H9 (cell line): ENCODE measurements around the gene STK11. TPM values are rescaled to one million over a fixed set of nuclear protein-coding genes. Genes with fewer than 3 reads are reported as not detected.
A peak's percentile ranks its signal among the peaks of the same experiment; 100 is the strongest.

Experiments used
- DNase-seq: peaks from one replicate; pipeline ENCODE4 v3.0.0-alpha.2; 2017
- H2AFZ ChIP-seq: one replicate; pipeline ENCODE4 v1.6.1; 2013; ENCODE audit warnings: mild to moderate bottlenecking, low read length, control low read depth, moderate library complexity
- H2AK5ac ChIP-seq: 2 replicates; pipeline ENCODE4 v1.6.1; 2013; ENCODE audit warnings: low read length, control low read depth, mixed read lengths; ENCODE audit not compliant: insufficient read length
- H2BK120ac ChIP-seq: one replicate; pipeline ENCODE4 v1.6.1; 2013; ENCODE audit warnings: low read depth, mild to moderate bottlenecking, low read length, control low read depth, inconsistent platforms; ENCODE audit not compliant: poor library complexity, severe bottlenecking
- H2BK12ac ChIP-seq: 2 replicates; pipeline ENCODE4 v1.6.1; 2013; ENCODE audit warnings: low read length, control low read depth, mixed read lengths, low read depth; ENCODE audit not compliant: insufficient read length
- H2BK15ac ChIP-seq: 2 replicates; pipeline ENCODE4 v1.6.1; 2013; ENCODE audit warnings: low read depth, low read length, control low read depth
- H2BK20ac ChIP-seq: one replicate; pipeline ENCODE4 v1.6.1; 2013; ENCODE audit warnings: low read depth, mild to moderate bottlenecking, low read length, control low read depth, inconsistent platforms; ENCODE audit not compliant: poor library complexity, severe bottlenecking
- H2BK5ac ChIP-seq: 2 replicates; pipeline ENCODE4 v1.6.1; 2013; ENCODE audit warnings: low read length, control low read depth, mixed read lengths; ENCODE audit not compliant: insufficient read length
- H3K14ac ChIP-seq: 2 replicates; pipeline ENCODE4 v1.6.1; 2013; ENCODE audit warnings: low read length, control low read depth; ENCODE audit not compliant: insufficient read depth
- H3K18ac ChIP-seq: 2 replicates; pipeline ENCODE4 v1.6.1; 2013; ENCODE audit warnings: low read depth, mild to moderate bottlenecking, mixed read lengths, low read length, control low read depth; ENCODE audit not compliant: insufficient read length
- H3K23ac ChIP-seq: 2 replicates; pipeline ENCODE4 v1.6.1; 2013; ENCODE audit warnings: low read length, control low read depth, mixed read lengths, low read depth; ENCODE audit not compliant: insufficient read length
- H3K23me2 ChIP-seq: 2 replicates; pipeline ENCODE4 v1.6.1; 2013; ENCODE audit warnings: low read depth, mild to moderate bottlenecking, mixed read lengths, low read length, control low read depth; ENCODE audit not compliant: insufficient read length, poor library complexity, severe bottlenecking
- H3K27ac ChIP-seq: 2 replicates; pipeline ENCODE4 v1.5.1; 2013; ENCODE audit warnings: low read length, control low read depth, mixed read lengths, low read depth; ENCODE audit not compliant: insufficient read length
- H3K27me3 ChIP-seq: 2 replicates; pipeline ENCODE4 v1.6.1; 2013; ENCODE audit warnings: low read length, control low read depth, inconsistent platforms; ENCODE audit not compliant: insufficient read depth
- H3K4ac ChIP-seq: 2 replicates; pipeline ENCODE4 v1.6.1; 2013; ENCODE audit warnings: low read depth, mild to moderate bottlenecking, control low read depth, inconsistent platforms, low read length, moderate library complexity
- H3K4me1 ChIP-seq: 2 replicates; pipeline ENCODE4 v1.6.1; 2013; ENCODE audit warnings: low read length, control low read depth, inconsistent platforms; ENCODE audit not compliant: insufficient read depth
- H3K4me2 ChIP-seq: 2 replicates; pipeline ENCODE4 v1.6.1; 2013; ENCODE audit warnings: low read length, control low read depth, mixed read lengths; ENCODE audit not compliant: insufficient read length, insufficient read depth
- H3K56ac ChIP-seq: 2 replicates; pipeline ENCODE4 v1.6.1; 2013; ENCODE audit warnings: low read depth, mild to moderate bottlenecking, mixed read lengths, low read length, control low read depth; ENCODE audit not compliant: insufficient read length
- H3K79me1 ChIP-seq: 2 replicates; pipeline ENCODE4 v1.6.1; 2013; ENCODE audit warnings: low read depth, mild to moderate bottlenecking, moderate library complexity, low read length, control low read depth, inconsistent platforms; ENCODE audit not compliant: insufficient read depth, poor library complexity, severe bottlenecking
- H3K79me2 ChIP-seq: 2 replicates; pipeline ENCODE4 v1.6.1; 2013; ENCODE audit warnings: low read length, control low read depth, inconsistent platforms; ENCODE audit not compliant: insufficient read depth
- H3K9ac ChIP-seq: 2 replicates; pipeline ENCODE4 v1.6.1; 2013; ENCODE audit warnings: low read length, control low read depth, mixed read lengths; ENCODE audit not compliant: insufficient read length; ENCODE audit errors: extremely low read depth
- H3K9me3 ChIP-seq: one replicate; pipeline ENCODE4 v1.6.1; 2013; ENCODE audit warnings: low read depth, low read length, inconsistent platforms; ENCODE audit not compliant: control insufficient read depth
- H3T11ph ChIP-seq: one replicate; pipeline ENCODE4 v1.6.1; 2013; ENCODE audit warnings: mild to moderate bottlenecking, low read length, control low read depth, inconsistent platforms
- H4K20me1 ChIP-seq: one replicate; pipeline ENCODE4 v1.6.1; 2013; ENCODE audit not compliant: control insufficient read depth, insufficient read length, insufficient read depth
- H4K5ac ChIP-seq: 2 replicates; pipeline ENCODE4 v1.6.1; 2013; ENCODE audit warnings: low read depth, mild to moderate bottlenecking, mixed read lengths, low read length, control low read depth; ENCODE audit not compliant: insufficient read length
- H4K8ac ChIP-seq: replicated peaks from 2 replicates; pipeline ENCODE4 v1.6.1; 2013; ENCODE audit warnings: low read length, control low read depth, mixed read lengths, low read depth; ENCODE audit not compliant: insufficient read length
- H4K91ac ChIP-seq: 2 replicates; pipeline ENCODE4 v1.6.1; 2013; ENCODE audit warnings: low read depth, mild to moderate bottlenecking, moderate library complexity, mixed read lengths, low read length, control low read depth; ENCODE audit not compliant: insufficient read length
- H3K27ac Mint-ChIP-seq, 3 experiments: 2 replicates in 2 of 3; 3 replicates in 1 of 3; pipeline ENCODE4 v1.8.0; 2020 to 2021; ENCODE audit warnings: mixed read lengths in 3 of 3, mild to moderate bottlenecking in 1 of 3, moderate library complexity in 1 of 3
- H3K27me3 Mint-ChIP-seq: 2 replicates; pipeline ENCODE4 v1.8.0; 2021; ENCODE audit warnings: low read depth, mild to moderate bottlenecking, moderate library complexity, mixed read lengths
- H3K36me3 Mint-ChIP-seq, 3 experiments: 2 replicates in 2 of 3; 3 replicates in 1 of 3; pipeline ENCODE4 v1.8.0; 2020 to 2021; ENCODE audit warnings: low read depth in 3 of 3, mixed read lengths in 3 of 3; ENCODE audit not compliant: insufficient read depth in 1 of 3
- H3K4me1 Mint-ChIP-seq, 2 experiments: 2 replicates each; pipeline ENCODE4 v1.8.0; 2020; ENCODE audit warnings: mixed read lengths in 2 of 2
- H3K4me3 Mint-ChIP-seq, 2 experiments: 2 replicates in 1 of 2; 3 replicates in 1 of 2; pipeline ENCODE4 v1.8.0; 2020 to 2021; ENCODE audit warnings: mild to moderate bottlenecking in 2 of 2, mixed read lengths in 2 of 2, moderate library complexity in 1 of 2
- H3K9me3 Mint-ChIP-seq, 2 experiments: 2 replicates in 1 of 2; 3 replicates in 1 of 2; pipeline ENCODE4 v1.8.0; 2020; ENCODE audit warnings: mild to moderate bottlenecking in 2 of 2, mixed read lengths in 2 of 2, moderate library complexity in 1 of 2
- WGBS: extraction: QIAGEN DNeasy Blood & Tissue Kit; methylation state at CpG from one replicate; pipeline ENCODE4 v1.1.7; 2013; ENCODE audit warnings: missing lambda C conversion rate, low lambda C conversion rate, mixed read lengths; ENCODE audit not compliant: insufficient read length; ENCODE audit errors: extremely low coverage; 5-methylcytosine and 5-hydroxymethylcytosine counted together
- total RNA-seq: library from RNA; stranded (reverse); gene quantifications from 2 replicates; pipeline ENCODE4 v1.2.1, GENCODE V29; 2021
- TF ChIP-seq, protein P1 (sequence below): fragments of 200-600 bp; sonication (generic); conservative IDR thresholded peaks from 3 replicates; pipeline ENCODE4 v1.8.0; 2021; ENCODE audit warnings: antibody characterized with exemption, mild to moderate bottlenecking

STK11 gene
- total RNA-seq, 1 experiment from 2014 or later = 74.3 TPM

DNA sequence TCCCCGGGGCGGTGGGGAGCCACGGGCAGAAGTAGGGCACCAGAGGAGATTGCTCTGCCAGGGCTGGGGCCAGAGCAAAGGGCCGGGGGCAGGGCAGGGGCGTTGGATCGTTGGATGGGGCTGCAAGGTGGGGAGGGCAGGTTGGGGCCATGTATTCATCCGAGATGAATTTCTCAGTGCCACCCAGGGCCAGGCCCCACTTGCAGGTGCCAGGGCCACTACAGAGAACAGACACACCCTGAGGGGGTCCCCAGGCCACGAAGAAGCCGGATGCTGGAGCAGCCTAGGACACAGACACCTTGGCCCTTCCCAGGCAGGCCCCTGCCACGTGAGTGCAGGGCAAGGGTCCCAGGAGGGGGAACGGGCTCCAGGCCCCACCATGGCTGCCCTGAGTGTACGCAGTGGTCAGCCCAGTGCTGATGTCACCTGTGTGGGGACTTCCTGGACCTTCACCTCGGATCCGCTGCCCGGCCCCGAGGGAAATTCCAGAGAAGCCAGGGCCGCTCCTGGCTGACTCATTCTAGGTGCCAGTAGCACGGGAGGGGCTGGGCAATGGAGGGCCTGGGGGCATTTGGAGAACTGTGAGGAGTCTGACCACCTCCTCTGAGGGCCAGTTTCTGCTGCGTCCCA lies 21.9 kb upstream of the STK11 start:
- Histone ChIP-seq H2BK5ac (no peak overlapping the region), H4K91ac (no peak overlapping the region), H3K27me3 (no peaks in the 10 kb centered on the region), H3K4ac (no peak overlapping the region), H3K4me2 (no peak overlapping the region), H3K23ac (no peak overlapping the region), H2AK5ac (no peak overlapping the region), H3K14ac (no peak overlapping the region), H3K9me3 (no peaks in the 10 kb centered on the region), H3K56ac (no peak overlapping the region), H3K79me1 (no peaks in the 10 kb centered on the region), H2BK120ac (no peak overlapping the region), H4K5ac (no peak overlapping the region), H4K8ac (no peak overlapping the region), H3K9ac (no peak overlapping the region), H2BK15ac (no peak overlapping the region), H2BK12ac (no peak overlapping the region), H3K79me2 (no peaks in the 10 kb centered on the region), H2BK20ac (no peak overlapping the region), H3K4me1 (no peaks in the 10 kb centered on the region), H3K18ac (no peak overlapping the region), H3K27ac (no peak overlapping the region), H3K23me2 (no peaks in the 10 kb centered on the region), H2AFZ (no peak overlapping the region), H3T11ph (no peak overlapping the region), H4K20me1 (no peaks in the 10 kb centered on the region)
- DNase-seq = peak; percentile 70
- H3K36me3 Mint-ChIP-seq = no peaks in the 10 kb centered on the region; a peak in 1 of 7 replicates
- WGBS = no CpG with 5 or more reads among the region's 19 CpGs
- TF ChIP-seq, protein P1, sequence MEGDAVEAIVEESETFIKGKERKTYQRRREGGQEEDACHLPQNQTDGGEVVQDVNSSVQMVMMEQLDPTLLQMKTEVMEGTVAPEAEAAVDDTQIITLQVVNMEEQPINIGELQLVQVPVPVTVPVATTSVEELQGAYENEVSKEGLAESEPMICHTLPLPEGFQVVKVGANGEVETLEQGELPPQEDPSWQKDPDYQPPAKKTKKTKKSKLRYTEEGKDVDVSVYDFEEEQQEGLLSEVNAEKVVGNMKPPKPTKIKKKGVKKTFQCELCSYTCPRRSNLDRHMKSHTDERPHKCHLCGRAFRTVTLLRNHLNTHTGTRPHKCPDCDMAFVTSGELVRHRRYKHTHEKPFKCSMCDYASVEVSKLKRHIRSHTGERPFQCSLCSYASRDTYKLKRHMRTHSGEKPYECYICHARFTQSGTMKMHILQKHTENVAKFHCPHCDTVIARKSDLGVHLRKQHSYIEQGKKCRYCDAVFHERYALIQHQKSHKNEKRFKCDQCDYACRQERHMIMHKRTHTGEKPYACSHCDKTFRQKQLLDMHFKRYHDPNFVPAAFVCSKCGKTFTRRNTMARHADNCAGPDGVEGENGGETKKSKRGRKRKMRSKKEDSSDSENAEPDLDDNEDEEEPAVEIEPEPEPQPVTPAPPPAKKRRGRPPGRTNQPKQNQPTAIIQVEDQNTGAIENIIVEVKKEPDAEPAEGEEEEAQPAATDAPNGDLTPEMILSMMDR = no peak
- H3K27ac Mint-ChIP-seq = no peak overlapping the region
- peaks cover 12 to 14% of the 10 kb centered on the region in 2 experiments for H3K4me1 Mint-ChIP-seq
- H3K9me3 Mint-ChIP-seq = no peaks in the 10 kb centered on the region
- H3K27me3 Mint-ChIP-seq = no peaks in the 10 kb centered on the region; the same call in none of the 2 replicates
- no peak overlapping the region for H3K4me3 Mint-ChIP-seq
